ENCODE measurements around the gene CPNE5.

Gene CPNE5

DNA sequence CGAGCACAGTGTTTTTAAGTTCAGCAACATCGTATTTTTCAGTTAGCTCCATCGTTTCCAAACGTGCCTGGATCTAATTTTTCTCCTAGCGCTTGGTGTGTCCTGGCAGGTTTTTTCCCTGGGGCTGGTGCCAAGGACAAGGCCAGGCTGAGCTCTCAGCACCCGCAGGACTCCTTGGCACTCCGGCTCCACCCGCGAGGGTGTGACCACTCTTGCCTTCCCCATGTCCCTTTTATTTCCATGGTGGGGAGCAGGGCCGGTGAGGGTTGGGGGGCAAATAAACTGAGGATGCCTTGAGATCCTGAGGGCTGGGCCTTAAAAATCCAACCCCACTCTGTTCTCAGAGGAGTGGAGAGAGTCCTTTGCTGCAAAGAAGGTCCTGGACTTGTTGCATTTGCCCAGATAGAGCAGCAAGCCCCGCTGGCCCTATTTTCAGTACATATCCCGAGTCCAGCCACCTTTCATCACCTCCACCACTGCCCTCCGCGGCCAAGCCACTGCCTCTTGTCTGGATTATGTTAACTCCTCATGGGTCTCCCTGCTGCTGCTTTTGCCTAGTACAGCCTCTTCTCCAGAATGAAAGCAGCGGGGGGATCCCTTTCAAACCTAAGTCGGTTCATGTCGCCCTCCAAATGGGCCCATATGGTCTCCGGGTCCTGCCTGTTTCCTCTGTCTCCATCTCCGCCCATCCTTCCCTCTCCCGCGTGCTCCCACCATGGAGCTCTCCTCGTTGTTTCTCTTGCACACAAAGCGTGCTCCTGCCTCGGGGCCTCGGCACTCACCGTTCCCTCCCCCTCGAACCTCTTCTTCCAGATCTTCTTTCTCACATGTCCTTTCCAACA is 146.2 kb downstream of the CPNE5 start:
- no peak for DNase-seq

DNA sequence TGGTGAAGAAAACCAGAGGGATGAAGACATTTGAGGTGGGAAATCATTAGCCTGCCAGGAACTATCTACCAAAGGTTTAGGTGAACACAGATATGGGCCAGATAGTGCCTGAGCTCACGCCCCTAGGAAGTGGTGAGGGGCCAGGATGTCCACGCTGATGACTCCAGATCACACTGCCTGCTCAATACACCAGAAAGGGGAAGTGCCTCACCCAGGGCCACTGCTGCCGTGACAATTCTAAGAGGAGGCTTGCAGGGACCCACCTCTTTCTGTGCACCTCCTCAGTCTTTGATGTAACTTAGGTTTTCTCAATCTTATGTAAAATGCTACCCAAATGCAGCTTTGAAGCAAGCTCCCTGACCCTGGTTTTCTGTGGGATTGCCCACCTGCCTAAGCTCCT is 147.0 kb downstream of the CPNE5 start:
- DNase-seq, result no peak

DNA sequence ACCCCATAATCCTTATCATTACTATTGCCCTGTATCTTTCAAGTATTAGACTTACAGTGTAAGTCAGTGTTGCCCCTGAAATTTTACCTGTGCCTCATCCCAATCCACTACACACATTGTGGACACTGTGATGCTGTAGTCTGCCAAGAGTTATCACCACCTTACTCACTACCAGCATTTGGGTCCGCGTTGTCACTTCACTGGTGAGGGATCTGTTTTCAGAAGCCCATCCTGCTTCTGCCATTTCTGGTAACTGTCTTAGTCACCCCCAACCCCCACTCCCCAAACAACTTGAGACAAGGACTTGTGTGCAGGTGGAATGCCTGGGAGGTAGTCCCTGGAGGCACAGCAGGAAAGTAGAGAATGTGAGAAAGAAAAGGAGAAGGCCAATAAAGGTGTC is 147.6 kb downstream of the CPNE5 start:
- no peak for DNase-seq

DNA sequence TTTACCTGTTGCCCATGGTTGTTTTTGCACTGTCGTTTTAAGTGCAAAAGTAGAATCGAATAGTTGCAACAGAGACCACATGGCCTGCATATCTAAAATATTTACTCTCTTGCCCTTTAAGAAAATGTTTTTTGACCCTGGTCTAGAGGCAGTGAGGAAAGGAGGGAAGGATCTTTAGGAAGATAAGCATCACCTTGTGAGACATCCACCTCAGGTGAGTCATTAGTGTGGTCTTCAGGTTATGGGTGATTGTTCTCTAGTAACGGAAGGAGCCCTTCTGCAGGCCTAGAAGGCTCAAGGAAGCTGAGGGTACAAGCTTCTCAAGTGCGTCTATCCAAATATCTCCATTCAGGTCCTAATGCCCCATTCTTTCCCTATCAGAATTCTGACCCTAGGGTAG is 148.2 kb downstream of the CPNE5 start:
- no peak for DNase-seq

All from NCI-H2107 (cell line).